Ishikawa (cell line): Measurements from ENCODE around the gene SSUH2.

Experiments
- CEBPB ChIP-seq: IDR thresholded peaks from 2 replicates; pipeline ENCODE4 v1.6.1; 2012
- CREB1 ChIP-seq: IDR thresholded peaks from 2 replicates; pipeline ENCODE4 v1.6.1; 2012; ENCODE audit warnings: low read depth
- EGR1 ChIP-seq: IDR thresholded peaks from 2 replicates; pipeline ENCODE4 v1.6.1; 2012
- EP300 ChIP-seq: IDR thresholded peaks from 2 replicates; pipeline ENCODE4 v1.6.1; 2012; ENCODE audit warnings: borderline replicate concordance
- FOXM1 ChIP-seq: IDR thresholded peaks from 2 replicates; pipeline ENCODE4 v1.6.1; 2012; ENCODE audit warnings: low read depth, borderline replicate concordance
- NFIC ChIP-seq: IDR thresholded peaks from 2 replicates; pipeline ENCODE4 v1.6.1; 2012
- RAD21 ChIP-seq: IDR thresholded peaks from 2 replicates; pipeline ENCODE4 v1.6.1; 2012; ENCODE audit warnings: low read depth
- TAF1 ChIP-seq: IDR thresholded peaks from 2 replicates; pipeline ENCODE4 v1.6.1; 2012; ENCODE audit warnings: low read depth, mild to moderate bottlenecking
- TCF12 ChIP-seq: IDR thresholded peaks from 2 replicates; pipeline ENCODE4 v1.6.1; 2012; ENCODE audit warnings: low read depth
- TEAD4 ChIP-seq: IDR thresholded peaks from 2 replicates; pipeline ENCODE4 v1.6.1; 2012
- YY1 ChIP-seq: IDR thresholded peaks from 2 replicates; pipeline ENCODE4 v1.6.1; 2012; ENCODE audit warnings: low read depth
- ZBTB7A ChIP-seq: IDR thresholded peaks from 2 replicates; pipeline ENCODE4 v1.6.1; 2012; ENCODE audit warnings: low read depth
- TF ChIP-seq, protein P1 (sequence below): IDR thresholded peaks from 2 replicates; pipeline ENCODE4 v1.6.1; 2012; ENCODE audit warnings: low read depth, mild to moderate bottlenecking
- TF ChIP-seq, protein P2 (sequence below): IDR thresholded peaks from 2 replicates; pipeline ENCODE4 v1.6.1; 2012
- TF ChIP-seq, protein P3 (sequence below): IDR thresholded peaks from 2 replicates; pipeline ENCODE4 v1.6.1; 2012

Gene SSUH2

DNA sequence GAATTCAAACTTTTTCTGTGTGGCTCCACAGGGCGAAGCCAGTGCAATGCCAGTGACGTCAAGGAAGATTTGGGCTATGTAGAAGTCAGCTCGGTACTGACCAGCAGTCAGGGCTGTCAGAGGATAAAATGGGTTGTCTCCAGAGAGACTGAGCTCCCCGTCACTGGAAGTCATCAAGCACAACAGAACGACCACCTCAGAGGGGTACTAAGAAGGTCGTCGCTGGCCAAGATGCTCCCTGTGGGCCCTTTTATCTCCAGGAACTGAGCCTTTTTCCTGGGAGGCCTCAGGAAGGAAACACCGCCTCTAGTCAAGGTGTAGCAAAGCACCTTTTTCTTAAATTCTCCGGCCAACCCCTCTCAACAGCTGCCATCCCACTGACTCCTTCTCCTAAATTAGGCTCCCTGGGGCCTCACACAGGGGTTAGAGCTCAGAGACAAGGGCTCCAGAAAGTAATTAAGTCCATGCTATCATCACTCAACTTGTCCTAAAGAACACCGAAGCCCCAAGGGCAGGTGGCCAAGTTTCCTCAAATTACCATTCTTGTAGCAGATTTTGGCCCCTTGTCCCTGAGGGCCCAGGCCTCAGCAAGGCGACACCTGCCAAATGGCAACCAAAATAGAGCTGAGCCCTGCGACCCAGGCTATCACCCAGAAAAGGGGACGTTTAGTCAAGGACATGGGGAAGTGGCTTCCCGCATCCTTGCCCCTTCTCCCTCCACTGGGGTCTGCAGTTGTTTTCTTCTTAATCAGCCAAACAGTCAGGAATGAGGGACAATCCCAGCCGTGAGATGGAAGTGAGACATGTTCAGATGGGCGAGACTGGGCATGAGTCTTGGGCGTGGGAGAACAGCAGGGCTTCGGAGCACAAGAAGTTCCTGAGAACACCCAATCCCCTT lies 48.0 kb downstream of the SSUH2 start:
- TF ChIP-seq TCF12 (no peak), RAD21 (no peak), EP300 (no peak), FOXM1 (no peak), YY1 (no peak), CEBPB (no peak), NFIC (no peak), TAF1 (no peak), ZBTB7A (no peak), CREB1 (no peak)
- TF ChIP-seq, protein P1, sequence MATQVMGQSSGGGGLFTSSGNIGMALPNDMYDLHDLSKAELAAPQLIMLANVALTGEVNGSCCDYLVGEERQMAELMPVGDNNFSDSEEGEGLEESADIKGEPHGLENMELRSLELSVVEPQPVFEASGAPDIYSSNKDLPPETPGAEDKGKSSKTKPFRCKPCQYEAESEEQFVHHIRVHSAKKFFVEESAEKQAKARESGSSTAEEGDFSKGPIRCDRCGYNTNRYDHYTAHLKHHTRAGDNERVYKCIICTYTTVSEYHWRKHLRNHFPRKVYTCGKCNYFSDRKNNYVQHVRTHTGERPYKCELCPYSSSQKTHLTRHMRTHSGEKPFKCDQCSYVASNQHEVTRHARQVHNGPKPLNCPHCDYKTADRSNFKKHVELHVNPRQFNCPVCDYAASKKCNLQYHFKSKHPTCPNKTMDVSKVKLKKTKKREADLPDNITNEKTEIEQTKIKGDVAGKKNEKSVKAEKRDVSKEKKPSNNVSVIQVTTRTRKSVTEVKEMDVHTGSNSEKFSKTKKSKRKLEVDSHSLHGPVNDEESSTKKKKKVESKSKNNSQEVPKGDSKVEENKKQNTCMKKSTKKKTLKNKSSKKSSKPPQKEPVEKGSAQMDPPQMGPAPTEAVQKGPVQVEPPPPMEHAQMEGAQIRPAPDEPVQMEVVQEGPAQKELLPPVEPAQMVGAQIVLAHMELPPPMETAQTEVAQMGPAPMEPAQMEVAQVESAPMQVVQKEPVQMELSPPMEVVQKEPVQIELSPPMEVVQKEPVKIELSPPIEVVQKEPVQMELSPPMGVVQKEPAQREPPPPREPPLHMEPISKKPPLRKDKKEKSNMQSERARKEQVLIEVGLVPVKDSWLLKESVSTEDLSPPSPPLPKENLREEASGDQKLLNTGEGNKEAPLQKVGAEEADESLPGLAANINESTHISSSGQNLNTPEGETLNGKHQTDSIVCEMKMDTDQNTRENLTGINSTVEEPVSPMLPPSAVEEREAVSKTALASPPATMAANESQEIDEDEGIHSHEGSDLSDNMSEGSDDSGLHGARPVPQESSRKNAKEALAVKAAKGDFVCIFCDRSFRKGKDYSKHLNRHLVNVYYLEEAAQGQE: no peak
- TF ChIP-seq, protein P2, sequence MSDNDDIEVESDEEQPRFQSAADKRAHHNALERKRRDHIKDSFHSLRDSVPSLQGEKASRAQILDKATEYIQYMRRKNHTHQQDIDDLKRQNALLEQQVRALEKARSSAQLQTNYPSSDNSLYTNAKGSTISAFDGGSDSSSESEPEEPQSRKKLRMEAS: no peak
- TF ChIP-seq, protein P3, sequence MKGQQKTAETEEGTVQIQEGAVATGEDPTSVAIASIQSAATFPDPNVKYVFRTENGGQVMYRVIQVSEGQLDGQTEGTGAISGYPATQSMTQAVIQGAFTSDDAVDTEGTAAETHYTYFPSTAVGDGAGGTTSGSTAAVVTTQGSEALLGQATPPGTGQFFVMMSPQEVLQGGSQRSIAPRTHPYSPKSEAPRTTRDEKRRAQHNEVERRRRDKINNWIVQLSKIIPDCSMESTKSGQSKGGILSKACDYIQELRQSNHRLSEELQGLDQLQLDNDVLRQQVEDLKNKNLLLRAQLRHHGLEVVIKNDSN: no peak

DNA sequence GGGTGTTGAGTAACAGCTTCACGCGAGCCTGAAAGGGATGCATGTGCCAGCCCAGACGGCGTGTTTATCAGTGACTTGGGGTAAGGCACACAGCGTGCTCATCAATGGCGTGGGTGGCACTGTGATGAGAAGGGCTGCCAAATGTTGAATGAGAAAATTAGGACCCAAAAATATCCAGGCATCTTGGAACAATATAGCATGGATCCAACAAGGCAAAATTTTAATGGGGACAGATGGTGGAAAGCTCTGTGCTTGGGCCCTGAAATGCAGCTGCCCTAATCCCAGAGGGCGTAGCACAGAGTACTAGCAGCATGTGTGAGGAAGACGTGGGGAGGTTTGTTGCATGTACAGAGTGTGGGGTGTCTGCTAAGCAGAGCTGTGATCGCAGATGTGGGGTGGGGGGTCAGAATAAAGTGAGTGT lies 48.9 kb downstream of the SSUH2 start:
- no peak for TF ChIP-seq TEAD4

DNA sequence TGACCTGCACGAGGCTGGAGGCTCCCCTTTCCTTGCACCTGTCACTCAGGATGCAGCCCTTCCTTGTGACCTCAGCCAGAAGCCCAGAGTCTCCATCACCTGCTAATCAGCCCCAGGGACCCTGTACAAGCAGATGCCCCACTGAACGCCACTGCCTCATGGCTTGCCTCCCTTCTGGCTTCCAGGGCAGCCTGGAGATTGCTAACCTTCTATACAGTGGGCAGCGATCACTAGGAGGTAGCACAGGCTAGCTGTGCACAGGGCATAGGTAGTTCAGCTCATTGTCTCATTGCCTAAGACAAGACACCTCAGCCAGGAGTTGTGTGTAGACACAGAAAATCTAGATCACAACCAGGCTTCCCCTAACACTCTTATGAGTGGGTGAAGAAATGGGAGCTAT lies 49.3 kb downstream of the SSUH2 start:
- TF ChIP-seq, protein P3: no peak
- TF ChIP-seq FOXM1 (no peak), ZBTB7A (no peak), TEAD4 (no peak), YY1 (no peak), CEBPB (no peak), TAF1 (no peak)

DNA sequence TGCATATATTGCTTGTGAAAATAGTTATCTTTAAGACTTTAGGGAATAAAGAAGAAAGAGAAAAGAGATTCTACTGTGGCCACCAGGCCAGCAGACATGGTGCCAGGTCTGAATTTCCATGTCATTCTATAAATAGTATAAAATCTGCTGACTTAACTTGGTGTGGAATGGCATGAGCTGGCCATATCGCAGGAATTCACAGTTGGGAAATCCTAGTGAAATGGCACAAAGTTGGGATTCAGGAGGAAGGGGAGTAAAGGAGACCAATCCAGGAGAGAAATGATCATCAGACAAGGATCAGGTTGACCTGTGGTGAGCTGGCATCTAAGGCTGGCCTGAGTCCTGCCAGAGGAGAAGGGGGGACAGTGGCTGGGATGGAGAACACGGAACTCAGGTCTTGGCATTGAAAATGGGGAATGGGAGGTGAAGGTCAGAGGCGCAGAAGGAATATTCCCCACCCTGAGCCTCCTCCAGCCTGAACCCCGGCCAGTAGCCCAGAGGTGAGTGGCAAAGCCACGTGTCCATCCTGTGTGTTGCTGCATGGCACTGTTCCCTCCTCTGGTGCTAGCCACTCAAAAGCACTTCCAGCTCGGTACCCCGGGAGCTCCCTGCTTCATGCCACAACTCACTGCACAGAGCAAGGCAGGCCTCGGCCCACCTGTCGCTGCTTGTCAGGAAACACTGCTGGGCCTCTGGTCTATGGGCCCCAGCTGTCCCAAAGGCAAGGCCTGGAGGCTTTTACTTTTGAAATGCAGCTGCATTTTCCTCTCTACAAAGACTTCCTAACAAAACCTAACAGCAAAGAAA lies 51.4 kb downstream of the SSUH2 start:
- TF ChIP-seq, protein P1: no peak
- TF ChIP-seq, protein P2: no peak
- TF ChIP-seq NFIC (no peak), RAD21 (no peak)

DNA sequence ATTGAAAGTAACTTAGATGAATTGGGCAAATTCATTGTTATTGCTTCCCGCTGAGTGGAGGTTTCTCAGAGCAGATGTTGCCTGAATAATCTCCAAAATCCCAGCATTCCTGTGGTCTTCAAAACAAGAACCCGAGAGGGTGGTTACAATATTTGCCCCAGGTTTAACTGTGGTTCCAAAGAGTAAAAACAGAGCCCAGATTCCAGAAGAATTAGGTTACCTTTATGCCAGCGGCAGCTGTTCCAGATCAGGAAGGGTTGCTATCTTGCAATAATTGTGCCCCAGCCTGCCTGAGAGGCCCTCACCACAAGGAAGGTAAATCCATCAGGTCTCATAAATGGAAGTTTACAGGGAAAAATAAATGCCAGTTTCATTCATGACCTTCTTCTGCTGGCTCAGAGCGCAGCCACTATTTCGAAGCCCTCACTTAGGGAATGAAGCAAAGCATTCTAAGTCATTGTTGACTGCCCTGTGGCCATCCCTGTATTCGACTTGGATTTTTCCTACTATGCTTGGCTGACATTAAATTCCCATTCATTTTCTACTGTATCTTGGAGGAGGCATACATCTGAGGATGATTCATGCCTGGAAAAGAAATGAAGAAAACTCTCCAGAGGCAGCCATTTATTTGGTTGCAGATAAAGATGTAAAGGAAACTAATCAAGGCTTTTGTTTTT lies 54.6 kb downstream of the SSUH2 start:
- TF ChIP-seq FOXM1: no peak
- no peak for TF ChIP-seq TEAD4
- TF ChIP-seq EP300: no peak
- TF ChIP-seq, protein P2: no peak
- TF ChIP-seq, protein P1: no peak
- TF ChIP-seq CREB1: no peak
- TF ChIP-seq NFIC: no peak
- TF ChIP-seq RAD21: no peak
- no peak for TF ChIP-seq EGR1
- TF ChIP-seq TCF12: no peak
- TF ChIP-seq TAF1: no peak
- TF ChIP-seq ZBTB7A: no peak
- TF ChIP-seq CEBPB: no peak
- TF ChIP-seq, protein P3: no peak
- no peak for TF ChIP-seq YY1
